Measurements from ENCODE around the gene TRIM45. TPM values are rescaled to one million over a fixed set of nuclear protein-coding genes. Genes with fewer than 3 reads are reported as not detected.
"Not testable (repeated sequence)": the region's sequence is repeated elsewhere in the genome, so short reads cannot be mapped to it uniquely, and the experiment has no call there.

The TRIM45 gene
- 9.3 and 13.1 TPM in 2 replicates for polyA plus RNA-seq (2014; cell fraction: cytosol; rRNA removed)
- polyA plus RNA-seq (2014; cell fraction: nucleus; rRNA removed): 17.6 and 31.4 TPM in 2 replicates

- DNase-seq (ENCODE audit: low spot score): peak; percentile 96
Measured at GRCh38 chr1:117121589-117122329, at the start of gene TRIM45. TSS of gene TRIM45 (minus strand) at chr1:117121749. CDS start at chr1:117121201, 548 bp downstream.

GRCh38 chr1:117169871-117170596 is 48.5 kb upstream of the TRIM45 start:
- no peak for DNase-seq (ENCODE audit: low spot score)

GRCh38 chr1:117167402-117167801 is 45.9 kb upstream of the TRIM45 start:
- DNase-seq (ENCODE audit: low spot score): no peak

- no peak for DNase-seq (ENCODE audit: low spot score)
Measured at GRCh38 chr1:117166076-117166475, 44.5 kb upstream of the TRIM45 start.

- no peak for DNase-seq (ENCODE audit: low spot score)
Measured at GRCh38 chr1:117164209-117164608, 42.7 kb upstream of the TRIM45 start.

- no peak for DNase-seq (ENCODE audit: low spot score)
Measured at GRCh38 chr1:117162816-117163215, 41.3 kb upstream of the TRIM45 start.

GRCh38 chr1:117161887-117162286 is 40.3 kb upstream of the TRIM45 start:
- no peak for DNase-seq (ENCODE audit: low spot score)

GRCh38 chr1:117151305-117151704 is 29.8 kb upstream of the TRIM45 start:
- DNase-seq (ENCODE audit: low spot score): not testable (repeated sequence)

GRCh38 chr1:117150316-117150715 is 28.8 kb upstream of the TRIM45 start:
- no peak for DNase-seq (ENCODE audit: low spot score)

- DNase-seq (ENCODE audit: low spot score): no peak
Measured at GRCh38 chr1:117147856-117148588, 26.5 kb upstream of the TRIM45 start.

- no peak for DNase-seq (ENCODE audit: low spot score)
Measured at GRCh38 chr1:117147341-117147831, 25.8 kb upstream of the TRIM45 start.

- DNase-seq (ENCODE audit: low spot score): no peak
Measured at GRCh38 chr1:117146575-117147340, 25.2 kb upstream of the TRIM45 start.

GRCh38 chr1:117146072-117146471 is 24.5 kb upstream of the TRIM45 start:
- no peak for DNase-seq (ENCODE audit: low spot score)

GRCh38 chr1:117143871-117144270 is 22.3 kb upstream of the TRIM45 start:
- peak; percentile 39 for DNase-seq (ENCODE audit: low spot score)

GRCh38 chr1:117143172-117143571 is 21.6 kb upstream of the TRIM45 start:
- DNase-seq (ENCODE audit: low spot score): no peak

- DNase-seq (ENCODE audit: low spot score): peak; percentile 88
Measured at GRCh38 chr1:117142200-117142599, 20.7 kb upstream of the TRIM45 start.

GRCh38 chr1:117138561-117138960 is 17.0 kb upstream of the TRIM45 start:
- DNase-seq (ENCODE audit: low spot score): no peak

- DNase-seq (ENCODE audit: low spot score): no peak
Measured at GRCh38 chr1:117138106-117138505, 16.6 kb upstream of the TRIM45 start.

- no peak for DNase-seq (ENCODE audit: low spot score)
Measured at GRCh38 chr1:117137281-117137855, 15.8 kb upstream of the TRIM45 start.

GRCh38 chr1:117136749-117137148 is 15.2 kb upstream of the TRIM45 start:
- DNase-seq (ENCODE audit: low spot score): no peak

GRCh38 chr1:117135329-117135728 is 13.8 kb upstream of the TRIM45 start:
- DNase-seq (ENCODE audit: low spot score): no peak
